ENCODE measurements around the gene BARD1.

GRCh38 chr2:214730248-214730647 is 79.2 kb downstream of the BARD1 start:
- no peak for TF ChIP-seq CTCF (IDR thresholded peaks at IDR 0.05; ENCODE audit: low read depth, low read length, poor library complexity, severe bottlenecking)
- no peak for TF ChIP-seq EZH2phosphoT487 (IDR thresholded peaks at IDR 0.05; ENCODE audit: borderline replicate concordance, low read length)

All from DOHH2 (cell line).